22Rv1 (cell line): ENCODE data around the gene CRACR2B.

Experiments
- CTCF ChIP-seq: fragments of 450-650 bp; IDR thresholded peaks from 2 replicates; pipeline ENCODE4 v1.5.1; 2017; ENCODE audit warnings: mild to moderate bottlenecking
- ZFX ChIP-seq: fragments of 450-650 bp; IDR thresholded peaks from 2 replicates; pipeline ENCODE4 v1.6.1; 2017; ENCODE audit warnings: antibody characterized with exemption, borderline replicate concordance

DNA sequence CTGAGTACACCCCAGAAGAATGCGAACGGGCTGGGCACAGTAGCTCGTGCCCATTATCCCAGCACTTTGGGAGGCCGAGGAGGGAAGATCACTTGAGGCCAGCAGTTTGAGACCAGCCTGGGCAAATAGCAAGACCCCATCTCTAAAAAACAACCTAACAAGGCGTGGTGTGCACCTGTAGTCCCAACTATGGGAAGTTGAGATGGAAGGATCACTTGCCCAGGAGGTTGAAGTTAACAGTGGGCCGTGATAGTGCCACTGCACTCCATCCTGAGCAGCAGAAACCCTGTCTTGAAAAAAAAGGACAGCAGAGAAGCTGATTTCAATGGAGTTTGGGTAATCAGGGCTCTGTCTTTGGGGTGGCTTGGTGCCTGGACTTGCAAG is 14.7 kb upstream of the CRACR2B start:
- no peak for TF ChIP-seq CTCF
- TF ChIP-seq ZFX: no peak
